Karpas-422 (cell line): ENCODE results near the gene SPAG6. TPM values are rescaled to one million over a fixed set of nuclear protein-coding genes. Genes with fewer than 3 reads are reported as not detected.

Source experiments
- DNase-seq: peaks from one replicate; pipeline ENCODE4 v3.0.0-alpha.2; 2015
- H2AFZ ChIP-seq: fragments of 200-600 bp; sonication (generic); 2 replicates; pipeline ENCODE4 v1.6.1; 2014; ENCODE audit warnings: antibody characterized with exemption, low read length, mixed read lengths
- H3K27ac ChIP-seq: fragments of 200-600 bp; sonication (generic); 2 replicates; pipeline ENCODE4 v1.5.1; 2014; ENCODE audit warnings: mild to moderate bottlenecking, low read length, moderate library complexity
- H3K27me3 ChIP-seq: fragments of 200-600 bp; sonication (generic); 2 replicates; pipeline ENCODE4 v1.6.1; 2014; ENCODE audit warnings: low read length, mixed read lengths
- H3K36me3 ChIP-seq: fragments of 200-600 bp; sonication (generic); 2 replicates; pipeline ENCODE4 v1.6.1; 2014; ENCODE audit warnings: low read length, mixed read lengths; ENCODE audit not compliant: insufficient read depth
- H3K4me1 ChIP-seq: fragments of 200-600 bp; sonication (generic); 2 replicates; pipeline ENCODE4 v1.6.1; 2014; ENCODE audit warnings: mild to moderate bottlenecking, low read length, mixed read lengths
- H3K4me2 ChIP-seq: fragments of 200-600 bp; sonication (generic); 2 replicates; pipeline ENCODE4 v1.6.1; 2014; ENCODE audit warnings: low read length, low read depth, mild to moderate bottlenecking; ENCODE audit not compliant: poor library complexity, severe bottlenecking
- H3K4me3 ChIP-seq: fragments of 200-600 bp; sonication (generic); 2 replicates; pipeline ENCODE4 v1.5.1; 2014; ENCODE audit warnings: mild to moderate bottlenecking, antibody characterized with exemption, low read length, mixed read lengths
- H3K79me2 ChIP-seq: fragments of 200-600 bp; sonication (generic); 2 replicates; pipeline ENCODE4 v1.6.1; 2014; ENCODE audit warnings: mild to moderate bottlenecking, low read length, mixed read lengths
- H3K9ac ChIP-seq: fragments of 200-600 bp; sonication (generic); 2 replicates; pipeline ENCODE4 v1.6.0; 2014; ENCODE audit warnings: low read length
- H3K9me2 ChIP-seq: fragments of 200-600 bp; sonication (generic), shearing (Covaris generic); replicated peaks from 2 replicates; pipeline ENCODE4 v1.6.0; 2014; ENCODE audit warnings: mild to moderate bottlenecking, low read length, moderate library complexity; ENCODE audit not compliant: insufficient read depth
- H3K9me3 ChIP-seq: fragments of 300-700, 200-600 bp; sonication (generic); 2 replicates; pipeline ENCODE4 v1.6.1; 2014; ENCODE audit warnings: low read length, mixed read lengths
- H4K20me1 ChIP-seq: fragments of 200-600 bp; sonication (generic); 2 replicates; pipeline ENCODE4 v1.6.1; 2014; ENCODE audit warnings: mild to moderate bottlenecking, antibody characterized with exemption, low read length, low read depth; ENCODE audit not compliant: insufficient read depth
- total RNA-seq: library from RNA; depleted of rRNA; stranded (reverse); fragments of >200 nt; shearing (Covaris generic); gene quantifications from 2 replicates; pipeline ENCODE4 v1.2.3, GENCODE V29; 2014; ENCODE audit warnings: low replicate concordance

The SPAG6 gene
- total RNA-seq, 1 experiment from 2014 or later = not detected

- H3K36me3 ChIP-seq = peaks cover 4% of the 10 kb centered on the region; the same call in 1 of the 2 replicates
- no peaks in the 10 kb centered on the region for H3K79me2 ChIP-seq
- no peak overlapping the region for H3K4me2 ChIP-seq
- H3K27ac ChIP-seq = no peak overlapping the region
- H3K9me2 ChIP-seq = no peaks in the 10 kb centered on the region
- no peaks in the 10 kb centered on the region for H4K20me1 ChIP-seq
- H3K27me3 ChIP-seq = no peaks in the 10 kb centered on the region
- H3K9me3 ChIP-seq = no peaks in the 10 kb centered on the region
- H2AFZ ChIP-seq = no peak overlapping the region
- peaks cover 16% of the 10 kb centered on the region for H3K4me1 ChIP-seq
- H3K9ac ChIP-seq = no peak overlapping the region
- DNase-seq = no peak
- no peak overlapping the region for H3K4me3 ChIP-seq
Measured at GRCh38 chr10:22334414-22335172, 10.7 kb upstream of the SPAG6 start.

GRCh38 chr10:22335173-22335933 lies 9.9 kb upstream of the SPAG6 start:
- no peak overlapping the region for H3K4me3 ChIP-seq
- no peak overlapping the region for H3K4me2 ChIP-seq
- no peak overlapping the region for H3K9ac ChIP-seq
- no peaks in the 10 kb centered on the region for H3K9me3 ChIP-seq
- H4K20me1 ChIP-seq = no peaks in the 10 kb centered on the region
- no peak overlapping the region for H3K27ac ChIP-seq
- H3K27me3 ChIP-seq = no peaks in the 10 kb centered on the region
- H2AFZ ChIP-seq = no peak overlapping the region
- H3K36me3 ChIP-seq = no peaks in the 10 kb centered on the region
- no peak for DNase-seq
- no peaks in the 10 kb centered on the region for H3K9me2 ChIP-seq
- H3K79me2 ChIP-seq = no peaks in the 10 kb centered on the region
- H3K4me1 ChIP-seq = peaks cover 21% of the 10 kb centered on the region

GRCh38 chr10:22338185-22338900 lies 7.0 kb upstream of the SPAG6 start:
- no peaks in the 10 kb centered on the region for H4K20me1 ChIP-seq
- no peaks in the 10 kb centered on the region; the same call in 1 of the 2 replicates for H3K27me3 ChIP-seq
- DNase-seq = no peak
- no peaks in the 10 kb centered on the region for H3K79me2 ChIP-seq
- H3K9me3 ChIP-seq = no peaks in the 10 kb centered on the region
- peak overlapping the region; percentile 21 for H3K4me2 ChIP-seq
- no peak overlapping the region for H2AFZ ChIP-seq
- H3K36me3 ChIP-seq = no peaks in the 10 kb centered on the region
- H3K4me1 ChIP-seq = peaks cover 28% of the 10 kb centered on the region
- H3K4me3 ChIP-seq = no peak overlapping the region
- no peak overlapping the region for H3K27ac ChIP-seq
- H3K9me2 ChIP-seq = no peaks in the 10 kb centered on the region
- no peak overlapping the region for H3K9ac ChIP-seq

GRCh38 chr10:22338931-22339330 lies 6.4 kb upstream of the SPAG6 start:
- peak overlapping the region; percentile 21 for H3K4me2 ChIP-seq
- H4K20me1 ChIP-seq = no peaks in the 10 kb centered on the region
- DNase-seq = no peak
- H3K4me1 ChIP-seq = peaks cover 30% of the 10 kb centered on the region
- no peaks in the 10 kb centered on the region; the same call in 1 of the 2 replicates for H3K27me3 ChIP-seq
- H3K9ac ChIP-seq = no peak overlapping the region
- H3K9me3 ChIP-seq = no peaks in the 10 kb centered on the region
- H3K9me2 ChIP-seq = no peaks in the 10 kb centered on the region
- H3K36me3 ChIP-seq = no peaks in the 10 kb centered on the region
- H3K79me2 ChIP-seq = no peaks in the 10 kb centered on the region
- H3K4me3 ChIP-seq = no peak overlapping the region
- H3K27ac ChIP-seq = no peak overlapping the region
- no peak overlapping the region for H2AFZ ChIP-seq

GRCh38 chr10:22339761-22340328 lies 5.5 kb upstream of the SPAG6 start:
- peak overlapping the region; percentile 83 for H3K4me2 ChIP-seq
- H3K9me3 ChIP-seq = no peaks in the 10 kb centered on the region
- H2AFZ ChIP-seq = peak overlapping the region; percentile 92
- H3K4me1 ChIP-seq = peaks cover 35% of the 10 kb centered on the region
- peak overlapping the region; percentile 74 for H3K4me3 ChIP-seq
- H3K27me3 ChIP-seq = no peaks in the 10 kb centered on the region; the same call in 1 of the 2 replicates
- no peaks in the 10 kb centered on the region for H4K20me1 ChIP-seq
- no peak overlapping the region for H3K27ac ChIP-seq
- no peaks in the 10 kb centered on the region for H3K36me3 ChIP-seq
- no peaks in the 10 kb centered on the region for H3K9me2 ChIP-seq
- no peaks in the 10 kb centered on the region for H3K79me2 ChIP-seq
- peak overlapping the region; percentile 81 for H3K9ac ChIP-seq
- no peak for DNase-seq

GRCh38 chr10:22340329-22341189 lies 4.7 kb upstream of the SPAG6 start:
- Histone ChIP-seq H4K20me1 (no peaks in the 10 kb centered on the region), H3K4me1 (peaks cover 35% of the 10 kb centered on the region), H3K27me3 (no peaks in the 10 kb centered on the region; the same call in 1 of the 2 replicates), H3K4me3 (peak overlapping the region; percentile 74), H3K27ac (no peak overlapping the region), H3K9me2 (no peaks in the 10 kb centered on the region), H3K4me2 (peak overlapping the region; percentile 83), H2AFZ (peak overlapping the region; percentile 92), H3K9ac (peak overlapping the region; percentile 81), H3K9me3 (no peaks in the 10 kb centered on the region), H3K79me2 (no peaks in the 10 kb centered on the region), H3K36me3 (no peaks in the 10 kb centered on the region)
- DNase-seq = peak; percentile 94

GRCh38 chr10:22341190-22341925 lies 3.9 kb upstream of the SPAG6 start:
- Histone ChIP-seq H4K20me1 (no peaks in the 10 kb centered on the region), H3K4me2 (peak overlapping the region; percentile 83), H3K9ac (peak overlapping the region; percentile 81), H3K27me3 (no peaks in the 10 kb centered on the region; the same call in 1 of the 2 replicates), H3K9me3 (no peaks in the 10 kb centered on the region), H3K79me2 (no peaks in the 10 kb centered on the region), H3K36me3 (no peaks in the 10 kb centered on the region), H3K9me2 (no peaks in the 10 kb centered on the region), H3K27ac (no peak overlapping the region), H3K4me3 (peak overlapping the region; percentile 74), H2AFZ (peak overlapping the region; percentile 92), H3K4me1 (peaks cover 35% of the 10 kb centered on the region)
- DNase-seq = no peak
